Mesodermal cell (in vitro differentiated cells): ENCODE data around the gene PIGL. TPM values are rescaled to one million over a fixed set of nuclear protein-coding genes. Genes with fewer than 3 reads are reported as not detected.
A peak's percentile ranks its signal among the peaks of the same experiment; 100 is the strongest.
"Not testable (repeated sequence)": the region's sequence is repeated elsewhere in the genome, so short reads cannot be mapped to it uniquely, and the experiment has no call there.

Experiments used
- H3K27ac ChIP-seq: 2 replicates; pipeline ENCODE4 v1.7.0; 2013; ENCODE audit warnings: mild to moderate bottlenecking, low read depth, low read length, moderate library complexity; ENCODE audit not compliant: severe bottlenecking
- H3K36me3 ChIP-seq: 2 replicates; pipeline ENCODE4 v1.7.1; 2013; ENCODE audit warnings: mild to moderate bottlenecking, low read length, moderate library complexity; ENCODE audit not compliant: control insufficient read depth, insufficient read depth
- H3K4me1 ChIP-seq: one replicate; pipeline ENCODE4 v1.7.1; 2013; ENCODE audit warnings: mild to moderate bottlenecking, low read length; ENCODE audit not compliant: insufficient read depth, control insufficient read depth, poor library complexity, severe bottlenecking
- H3K4me3 ChIP-seq: 2 replicates; pipeline ENCODE4 v1.7.0; 2013; ENCODE audit warnings: low read length, control low read depth, mild to moderate bottlenecking; ENCODE audit not compliant: insufficient read depth, poor library complexity, severe bottlenecking; ENCODE audit errors: extremely low read depth
- H3K9me3 ChIP-seq: 2 replicates; pipeline ENCODE4 v1.7.1; 2013; ENCODE audit warnings: mild to moderate bottlenecking, low read length, moderate library complexity; ENCODE audit not compliant: control insufficient read depth
- whole genome bisulfite sequencing, 2 experiments: methylation state at CpG; one replicate each; pipeline ENCODE4 v1.1.5; 2013; ENCODE audit warnings: missing lambda C conversion rate in 2 of 2; ENCODE audit not compliant: insufficient coverage in 2 of 2; 5-methylcytosine and 5-hydroxymethylcytosine counted together
- polyA plus RNA-seq, 2 experiments: library from polyadenylated mRNA; stranded (reverse); fragments of 50-300 nt; gene quantifications; one replicate each; pipeline ENCODE4 v1.2.3, GENCODE V29; 2013

Gene PIGL
- polyA plus RNA-seq (2013, experiment 1 of 2): 36.1 TPM
- 37.2 TPM for polyA plus RNA-seq (2013, experiment 2 of 2)

GRCh38 chr17:16217002-16217635 is at the start of gene PIGL:
TSS of gene PIGL (plus strand) at chr17:16217210. CDS start at chr17:16217227, 17 bp downstream.
- Histone ChIP-seq H3K4me3 (peak within 1 kb of the TSS; percentile 98), H3K36me3 (peaks cover 14% of the 10 kb centered on the region), H3K27ac (peak within 1 kb of the TSS; percentile 96), H3K4me1 (peaks cover 3% of the 10 kb centered on the region), H3K9me3 (no peaks in the 10 kb centered on the region)
- 1% methylated on average over 22 to 23 of the region's 29 CpGs for WGBS, 2 experiments

GRCh38 chr17:16171613-16172012 is 45.4 kb upstream of the PIGL start:
- 97 to 100% methylated on average over 3 to 6 of the region's 7 CpGs for WGBS, 2 experiments
- Histone ChIP-seq H3K4me3 (no peak overlapping the region), H3K27ac (no peak overlapping the region), H3K9me3 (no peaks in the 10 kb centered on the region), H3K36me3 (peaks cover 48% of the 10 kb centered on the region), H3K4me1 (no peaks in the 10 kb centered on the region)

- WGBS, 2 experiments: 100% methylated on average over 3 of the region's 5 CpGs; no CpG with 5 or more reads in 1 of the 2 experiments
- no peaks in the 10 kb centered on the region for H3K9me3 ChIP-seq
- H3K36me3 ChIP-seq: peaks cover 21% of the 10 kb centered on the region
- no peak overlapping the region for H3K27ac ChIP-seq
- no peak overlapping the region for H3K4me3 ChIP-seq
- no peaks in the 10 kb centered on the region for H3K4me1 ChIP-seq
Observed at GRCh38 chr17:16178836-16179235, 38.2 kb upstream of the PIGL start.

GRCh38 chr17:16181581-16181980 is 35.4 kb upstream of the PIGL start:
- Histone ChIP-seq H3K27ac (no peak overlapping the region), H3K9me3 (no peaks in the 10 kb centered on the region), H3K4me1 (no peaks in the 10 kb centered on the region), H3K4me3 (no peak overlapping the region), H3K36me3 (peaks cover 31% of the 10 kb centered on the region)
- no CpG with 5 or more reads among the region's 1 CpG for WGBS, 2 experiments

- Histone ChIP-seq H3K9me3 (no peaks in the 10 kb centered on the region), H3K4me1 (peaks cover 9% of the 10 kb centered on the region), H3K27ac (no peak overlapping the region), H3K4me3 (no peak overlapping the region), H3K36me3 (peaks cover 44% of the 10 kb centered on the region)
- WGBS, 2 experiments: 100% methylated on average over 1 to 3 of the region's 5 CpGs
Observed at GRCh38 chr17:16187642-16188041, 29.4 kb upstream of the PIGL start.

- 92 to 100% methylated on average over 1 to 2 of the region's 3 CpGs for WGBS, 2 experiments
- Histone ChIP-seq H3K9me3 (no peaks in the 10 kb centered on the region), H3K36me3 (peaks cover 58% of the 10 kb centered on the region), H3K4me3 (no peak overlapping the region), H3K4me1 (peaks cover 9% of the 10 kb centered on the region), H3K27ac (no peak overlapping the region)
Observed at GRCh38 chr17:16189791-16190348, 27.1 kb upstream of the PIGL start.

- Histone ChIP-seq H3K36me3 (peaks cover 55% of the 10 kb centered on the region), H3K27ac (no peak overlapping the region)
Observed at GRCh38 chr17:16190703-16191360, 26.2 kb upstream of the PIGL start.

GRCh38 chr17:16191604-16192003 is 25.4 kb upstream of the PIGL start:
- Histone ChIP-seq H3K4me1 (peaks cover 9% of the 10 kb centered on the region), H3K9me3 (no peaks in the 10 kb centered on the region), H3K27ac (no peak overlapping the region), H3K36me3 (peaks cover 48% of the 10 kb centered on the region), H3K4me3 (no peak overlapping the region)
- 91 to 100% methylated on average over 2 of the region's 3 CpGs for WGBS, 2 experiments

More at GRCh38 chr17:16190703-16191360, 26.2 kb upstream of the PIGL start:
- no peak overlapping the region for H3K4me3 ChIP-seq
- H3K4me1 ChIP-seq: peaks cover 9% of the 10 kb centered on the region
- WGBS, 2 experiments: 94 to 100% methylated on average over 1 to 3 of the region's 4 CpGs
- H3K9me3 ChIP-seq: no peaks in the 10 kb centered on the region

- not testable (repeated sequence) for H3K9me3 ChIP-seq
- WGBS, 2 experiments: no CpG with 5 or more reads among the region's 2 CpGs
- peaks cover 50% of the 10 kb centered on the region for H3K36me3 ChIP-seq
Observed at GRCh38 chr17:16194307-16194835, 22.6 kb upstream of the PIGL start.

GRCh38 chr17:16197276-16197675 is 19.7 kb upstream of the PIGL start:
- Histone ChIP-seq H3K4me1 (peaks cover 7% of the 10 kb centered on the region), H3K36me3 (peaks cover 34% of the 10 kb centered on the region), H3K4me3 (no peak overlapping the region), H3K9me3 (no peaks in the 10 kb centered on the region), H3K27ac (no peak overlapping the region)
- no CpG with 5 or more reads among the region's 1 CpG for WGBS, 2 experiments

More at GRCh38 chr17:16194307-16194835, 22.6 kb upstream of the PIGL start:
- H3K4me3 ChIP-seq, H3K27ac ChIP-seq: not testable (repeated sequence)
- peaks cover 13% of the 10 kb centered on the region for H3K4me1 ChIP-seq
